GM20431 (cell line): Measurements from ENCODE around the gene SLC30A7.

ENCODE experiments used
- in situ Hi-C: fragments of 300-500 bp; cut with MseI, MboI; formaldehyde crosslinking; loops from one replicate; pipeline ENCODE4 v1.15.0; 2020; ENCODE audit warnings: low sequenced_read_pairs; ENCODE audit not compliant: unreplicated experiment

SLC30A7 gene

GRCh38 chr1:101005871-101006270, 110.0 kb downstream of the SLC30A7 start:
- in situ Hi-C loops, result no loop called here

DNA sequence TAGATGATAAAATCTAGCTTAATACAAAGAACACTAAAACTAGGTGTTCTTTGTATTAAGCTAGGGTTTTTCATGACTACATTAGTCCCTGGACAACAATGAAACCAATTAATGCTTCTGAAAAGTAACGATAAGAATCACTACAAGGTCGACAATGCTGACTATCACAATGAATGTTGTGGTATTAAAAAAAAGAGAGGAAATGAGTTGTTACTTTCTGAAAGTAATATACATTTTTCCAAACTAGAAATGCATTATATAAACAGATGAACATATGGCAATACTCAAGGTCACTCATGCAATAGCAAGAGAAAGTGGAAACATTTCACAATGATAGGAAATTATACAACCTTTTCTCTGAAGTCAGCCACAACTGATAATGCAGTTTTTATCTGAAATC, 110.7 kb downstream of the SLC30A7 start:
- in situ Hi-C loops, result no loop called here

- in situ Hi-C loops, result no loop called here
Measured at GRCh38 chr1:101008229-101008834, 112.4 kb downstream of the SLC30A7 start.

DNA sequence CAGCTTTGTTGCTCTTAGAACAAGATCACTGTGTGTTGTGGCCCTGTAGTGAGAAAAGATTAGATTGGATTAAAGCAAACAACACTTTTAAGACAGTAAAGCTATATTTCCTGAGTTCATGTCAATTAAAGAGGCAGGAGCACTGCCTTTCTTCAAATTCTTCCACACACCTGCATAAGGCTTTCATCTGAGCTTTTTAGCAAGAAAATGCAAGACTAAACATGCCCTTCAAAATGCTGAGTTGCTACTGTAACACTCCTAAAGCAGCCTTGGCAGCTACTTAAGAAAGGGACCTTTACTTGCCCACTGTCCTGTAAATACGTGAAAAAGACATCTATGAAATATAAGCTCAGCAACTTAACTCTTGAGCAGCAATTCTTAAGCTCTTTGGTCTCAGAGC, 117.9 kb downstream of the SLC30A7 start:
- in situ Hi-C loops, result no loop called here

DNA sequence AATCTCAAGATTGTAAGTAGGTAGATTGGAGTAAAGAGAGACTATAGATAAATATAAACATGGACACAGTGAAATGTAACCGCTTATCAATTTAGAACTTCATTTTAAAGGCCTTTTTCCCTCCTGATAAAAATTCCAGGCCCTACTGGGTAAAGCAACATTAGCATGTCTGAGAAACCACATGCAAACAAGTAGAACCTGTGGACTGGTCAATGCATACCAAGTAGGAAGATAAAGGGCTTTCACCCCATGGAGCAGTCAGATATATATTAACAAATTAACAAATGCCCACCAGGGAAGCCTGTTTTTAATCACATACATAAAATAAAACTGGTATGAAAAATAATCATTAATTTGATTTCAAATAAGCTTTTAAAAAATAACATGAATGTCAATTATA, 121.6 kb downstream of the SLC30A7 start:
- in situ Hi-C loops, result no loop called here

DNA sequence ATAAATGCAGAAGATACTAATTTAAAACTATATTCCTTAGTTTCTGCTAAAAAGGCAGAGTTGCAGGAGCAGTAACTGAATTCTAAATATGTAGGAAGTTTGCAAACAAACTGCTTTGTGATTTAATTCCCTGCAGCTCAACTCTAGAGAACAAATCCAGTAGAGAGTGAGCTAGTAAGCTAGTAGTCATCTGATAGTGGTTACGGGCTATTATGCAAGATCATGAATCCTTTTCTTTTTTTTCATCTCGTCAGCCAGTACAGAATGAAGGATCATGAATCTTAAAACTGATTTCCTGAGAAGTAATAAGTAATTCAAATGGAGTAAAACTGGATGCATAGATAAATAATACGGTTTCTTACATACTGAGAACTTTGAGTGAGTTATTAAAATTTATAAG, 126.4 kb downstream of the SLC30A7 start:
- in situ Hi-C loops, result no loop called here

GRCh38 chr1:101025283-101025656, 129.4 kb downstream of the SLC30A7 start:
- in situ Hi-C loops, result no loop called here

- in situ Hi-C loops, result no loop called here
Measured at GRCh38 chr1:101025657-101026429, 130.0 kb downstream of the SLC30A7 start, which contains the start of gene DPH5. DPH5 (minus strand) TSS chr1:101025784; CDS start chr1:101025443, 341 bp downstream.

- in situ Hi-C loops, result no loop called here
Measured at GRCh38 chr1:101026430-101026788, 130.5 kb downstream of the SLC30A7 start.

- in situ Hi-C loops, result no loop called here
Measured at GRCh38 chr1:101027194-101027772, 131.4 kb downstream of the SLC30A7 start.

- in situ Hi-C loops, result no loop called here
Measured at GRCh38 chr1:101028466-101028865, 132.6 kb downstream of the SLC30A7 start.

GRCh38 chr1:101029184-101029583, 133.3 kb downstream of the SLC30A7 start:
- in situ Hi-C loops, result no loop called here

DNA sequence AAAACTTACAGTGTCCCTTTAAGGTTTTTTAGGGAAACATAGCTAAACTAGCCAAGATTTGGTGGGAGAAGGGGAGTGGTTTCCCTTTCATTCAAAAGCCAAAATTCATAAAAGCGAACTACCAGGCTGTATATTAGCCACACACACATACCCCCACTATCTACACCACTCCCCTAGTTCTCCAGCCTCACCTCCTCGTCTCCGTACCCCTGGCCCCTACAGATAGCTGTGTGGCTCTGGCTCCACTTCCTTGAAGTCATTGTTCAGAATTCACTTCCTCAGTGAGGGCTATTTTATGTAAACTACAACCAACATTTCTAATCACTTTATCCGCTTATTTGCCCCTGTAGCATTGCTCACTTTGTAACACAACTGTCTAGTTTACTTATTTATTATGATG, 135.0 kb downstream of the SLC30A7 start:
- in situ Hi-C loops, result no loop called here
